GM12864 (cell line): ENCODE measurements around the gene CLEC11A.
"Not testable (repeated sequence)": the region's sequence is repeated elsewhere in the genome, so short reads cannot be mapped to it uniquely, and the experiment has no call there.

ENCODE experiments used
- DNase-seq: peaks from one replicate; pipeline ENCODE4 v3.0.0-alpha.2; 2011; ENCODE audit warnings: low read depth
- H3K4me3 ChIP-seq: 2 replicates; pipeline ENCODE4 v1.5.1; 2011; ENCODE audit warnings: mild to moderate bottlenecking, low read depth, low read length, control low read depth
- TF ChIP-seq, protein P1 (sequence below): IDR thresholded peaks from 2 replicates; pipeline ENCODE4 v1.5.1; 2011; ENCODE audit warnings: low read depth, mild to moderate bottlenecking, moderate library complexity, low read length, control low read depth, inconsistent platforms; ENCODE audit errors: missing control alignments

CLEC11A gene

GRCh38 chr19:50745221-50745620, 22.1 kb downstream of the CLEC11A start:
- DNase-seq: no peak
- TF ChIP-seq, protein P1, sequence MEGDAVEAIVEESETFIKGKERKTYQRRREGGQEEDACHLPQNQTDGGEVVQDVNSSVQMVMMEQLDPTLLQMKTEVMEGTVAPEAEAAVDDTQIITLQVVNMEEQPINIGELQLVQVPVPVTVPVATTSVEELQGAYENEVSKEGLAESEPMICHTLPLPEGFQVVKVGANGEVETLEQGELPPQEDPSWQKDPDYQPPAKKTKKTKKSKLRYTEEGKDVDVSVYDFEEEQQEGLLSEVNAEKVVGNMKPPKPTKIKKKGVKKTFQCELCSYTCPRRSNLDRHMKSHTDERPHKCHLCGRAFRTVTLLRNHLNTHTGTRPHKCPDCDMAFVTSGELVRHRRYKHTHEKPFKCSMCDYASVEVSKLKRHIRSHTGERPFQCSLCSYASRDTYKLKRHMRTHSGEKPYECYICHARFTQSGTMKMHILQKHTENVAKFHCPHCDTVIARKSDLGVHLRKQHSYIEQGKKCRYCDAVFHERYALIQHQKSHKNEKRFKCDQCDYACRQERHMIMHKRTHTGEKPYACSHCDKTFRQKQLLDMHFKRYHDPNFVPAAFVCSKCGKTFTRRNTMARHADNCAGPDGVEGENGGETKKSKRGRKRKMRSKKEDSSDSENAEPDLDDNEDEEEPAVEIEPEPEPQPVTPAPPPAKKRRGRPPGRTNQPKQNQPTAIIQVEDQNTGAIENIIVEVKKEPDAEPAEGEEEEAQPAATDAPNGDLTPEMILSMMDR: no peak
- H3K4me3 ChIP-seq: no peak overlapping the region

DNA sequence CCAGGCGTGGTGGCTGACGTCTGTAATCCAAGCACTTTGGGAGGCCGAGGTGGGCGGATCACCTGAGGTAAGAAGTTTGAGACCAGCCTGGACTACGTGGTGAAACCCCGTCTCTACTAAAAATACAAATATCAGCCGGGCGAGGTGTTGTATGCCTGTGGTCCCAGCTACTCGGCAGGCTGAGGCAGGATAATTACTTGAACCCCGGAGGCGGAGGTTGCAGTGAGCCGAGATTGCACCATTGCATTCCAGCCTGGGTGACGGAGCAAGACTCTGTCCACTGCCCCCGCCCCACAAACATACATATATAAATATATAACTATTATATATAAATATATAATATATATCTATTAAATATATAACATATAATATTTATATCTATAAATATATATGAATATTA, 24.0 kb downstream of the CLEC11A start:
- DNase-seq, H3K4me3 ChIP-seq: not testable (repeated sequence)

- DNase-seq: no peak
- H3K4me3 ChIP-seq: no peak overlapping the region
- TF ChIP-seq, protein P1: no peak
Observed at GRCh38 chr19:50749490-50749889, 26.3 kb downstream of the CLEC11A start.

GRCh38 chr19:50750010-50750409, 26.8 kb downstream of the CLEC11A start:
- TF ChIP-seq, protein P1: no peak
- DNase-seq: no peak

DNA sequence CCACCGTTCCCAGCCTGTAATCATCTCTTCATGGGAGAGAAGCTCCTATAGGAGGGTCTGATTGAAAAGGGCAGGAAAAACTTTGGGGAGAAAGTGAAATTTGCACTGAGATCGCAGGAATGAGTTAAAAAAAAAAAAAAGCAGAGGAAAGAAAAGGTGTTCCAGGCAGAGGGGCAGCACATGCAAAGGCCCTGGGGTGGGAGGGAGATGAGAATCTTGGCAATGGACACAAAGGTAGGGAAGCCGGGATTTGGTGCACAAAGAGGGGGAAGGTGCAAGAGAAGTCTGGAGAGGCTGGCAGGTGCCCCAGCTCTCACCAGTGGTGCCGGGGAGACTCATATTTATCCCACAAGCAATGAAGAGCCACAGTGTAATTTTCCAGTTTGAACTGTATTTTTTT, 30.7 kb downstream of the CLEC11A start:
- no peak overlapping the region for H3K4me3 ChIP-seq
- TF ChIP-seq, protein P1: no peak
- DNase-seq: no peak

More at GRCh38 chr19:50750010-50750409, 26.8 kb downstream of the CLEC11A start:
- H3K4me3 ChIP-seq: no peak overlapping the region

DNA sequence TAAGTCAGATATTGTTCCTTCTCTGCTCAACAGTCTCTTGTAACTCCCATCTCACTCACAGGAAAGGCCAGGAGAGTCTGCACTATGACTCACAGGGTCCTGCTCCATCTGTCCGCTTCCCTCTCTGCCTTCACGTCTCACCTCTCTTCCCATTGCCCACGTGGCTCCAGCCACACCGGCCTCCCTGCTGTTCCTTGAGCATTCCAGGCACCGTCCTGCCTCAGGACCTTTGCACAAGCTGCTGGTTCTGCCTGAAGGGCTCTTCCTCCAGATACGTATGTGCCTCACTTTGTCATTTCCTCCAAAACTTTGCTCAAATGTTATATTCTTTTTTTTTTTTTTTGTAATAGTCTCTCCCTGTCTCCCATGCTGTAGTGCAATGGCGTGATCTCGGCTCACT, 33.1 kb downstream of the CLEC11A start:
- DNase-seq: not testable (repeated sequence)

GRCh38 chr19:50757624-50758023, 34.5 kb downstream of the CLEC11A start:
- DNase-seq, H3K4me3 ChIP-seq: not testable (repeated sequence)

More for the DNA sequence above, 33.1 kb downstream of the CLEC11A start:
- not testable (repeated sequence) for H3K4me3 ChIP-seq

DNA sequence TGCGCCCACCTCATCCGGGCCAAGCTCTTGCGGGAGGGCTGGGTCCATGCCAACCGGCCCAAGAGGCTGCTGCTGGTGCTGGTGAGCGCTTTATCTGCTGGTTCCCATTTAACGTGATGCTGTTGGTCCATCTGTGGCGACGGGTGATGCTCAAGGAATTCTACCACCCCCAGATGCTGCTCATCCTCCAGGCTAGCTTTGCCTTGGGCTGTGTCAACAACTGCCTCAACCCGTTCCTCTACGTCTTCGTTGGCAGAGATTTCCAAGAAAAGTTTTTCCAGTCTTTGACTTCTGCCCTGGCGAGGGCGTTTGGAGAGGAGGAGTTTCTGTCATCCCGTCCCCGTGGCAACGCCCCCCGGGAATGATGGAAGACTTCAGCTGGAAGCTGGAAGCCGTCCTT, 35.9 kb downstream of the CLEC11A start:
- DNase-seq, H3K4me3 ChIP-seq: not testable (repeated sequence)

- TF ChIP-seq, protein P1: no peak
- DNase-seq: peak; percentile 5
- H3K4me3 ChIP-seq: no peak overlapping the region
Observed at GRCh38 chr19:50759886-50760285, 36.7 kb downstream of the CLEC11A start.

DNA sequence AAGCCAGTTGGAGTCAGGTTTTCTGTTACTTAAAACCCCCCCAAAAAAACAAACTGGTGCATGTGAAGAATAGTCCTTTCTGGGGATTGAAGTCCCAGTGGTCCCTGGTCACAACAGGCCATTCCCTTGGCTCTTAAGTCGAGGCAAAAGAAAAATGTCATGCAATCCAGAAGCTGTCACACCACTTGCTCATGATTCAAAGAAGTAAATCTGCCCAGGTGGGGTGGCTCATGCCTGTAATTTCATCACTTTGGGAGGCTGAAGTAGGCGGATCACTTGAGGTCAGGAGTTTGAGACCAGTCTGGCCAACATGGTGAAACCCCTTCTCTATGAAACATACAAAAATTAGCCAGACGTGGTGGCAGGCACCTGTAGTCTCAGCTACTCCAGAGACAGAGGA, 38.3 kb downstream of the CLEC11A start:
- not testable (repeated sequence) for DNase-seq, H3K4me3 ChIP-seq

DNA sequence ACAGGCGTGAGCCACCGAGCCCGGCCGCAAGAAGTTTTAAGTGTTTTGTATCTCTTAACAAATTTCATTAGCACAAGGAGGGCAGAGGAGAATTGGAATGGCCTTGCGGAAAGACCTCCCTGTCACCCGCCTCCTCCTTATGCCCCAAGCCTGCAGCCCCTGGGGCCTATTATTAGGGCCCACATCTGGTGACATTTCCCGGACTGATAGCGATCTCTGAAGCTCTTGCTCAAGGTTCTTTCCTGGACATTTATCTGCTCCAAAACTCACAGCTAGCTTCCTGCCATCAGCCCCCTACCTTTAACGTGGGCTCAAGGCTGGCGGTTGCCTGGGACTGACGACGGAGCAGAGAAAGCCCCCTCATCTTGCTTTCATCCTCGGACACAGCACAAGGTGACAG, 40.4 kb downstream of the CLEC11A start:
- not testable (repeated sequence) for DNase-seq, H3K4me3 ChIP-seq
